ENCODE data around the gene CS. TPM values are rescaled to one million over a fixed set of nuclear protein-coding genes. Genes with fewer than 3 reads are reported as not detected.

CS gene
- polyA plus RNA-seq, 1 of the 3 experiments (the other 2 are of a cell fraction): 121 TPM

- no peak for TF ChIP-seq ZBTB33 (IDR thresholded peaks at IDR 0.05; ENCODE audit: borderline replicate concordance, low read depth)
- TF ChIP-seq SMC3 (IDR thresholded peaks at IDR 0.05; ENCODE audit: low read depth, low read length): no peak
- TF ChIP-seq RXRA (IDR thresholded peaks at IDR 0.05; ENCODE audit: borderline replicate concordance, low read depth): no peak
- no peak for TF ChIP-seq GABPA (IDR thresholded peaks at IDR 0.05; ENCODE audit: low read depth)
- no peak for TF ChIP-seq TAF1 (IDR thresholded peaks at IDR 0.05; ENCODE audit: borderline replicate concordance, low read depth, low read length)
- TF ChIP-seq NFIC (IDR thresholded peaks at IDR 0.05; ENCODE audit: borderline replicate concordance): no peak
- no peak for TF ChIP-seq ELF1 (IDR thresholded peaks at IDR 0.05)
- no peak for TF ChIP-seq EZH2phosphoT487 (IDR thresholded peaks at IDR 0.05; ENCODE audit: borderline replicate concordance, low read depth)
- no peak for TF ChIP-seq POLR2AphosphoS5 (IDR thresholded peaks at IDR 0.05; ENCODE audit: low read depth, low read length)
- no peak for TF ChIP-seq USF2 (IDR thresholded peaks at IDR 0.05; ENCODE audit: borderline replicate concordance, low read depth, low read length)
- no peak for TF ChIP-seq FOXJ3 (CRISPR knock-in tag; IDR thresholded peaks at IDR 0.05)
- TF ChIP-seq TCF12 (IDR thresholded peaks at IDR 0.05): no peak
- TF ChIP-seq FOXM1 (IDR thresholded peaks at IDR 0.05; ENCODE audit: low read depth): no peak
- no peak for TF ChIP-seq USF1 (IDR thresholded peaks at IDR 0.05; ENCODE audit: borderline replicate concordance, low read depth)
- no peak for TF ChIP-seq PBX3 (IDR thresholded peaks at IDR 0.05)
- no peak for TF ChIP-seq MAX (IDR thresholded peaks at IDR 0.05; ENCODE audit: low read depth)
- TF ChIP-seq IRF3 (IDR thresholded peaks at IDR 0.05; ENCODE audit: low read depth, low read length): no peak
- H3K4me3 ChIP-seq (ENCODE audit: low read depth in 2 of 2, low read length in 1 of 2): no peak overlapping the region
- H3K4me1 ChIP-seq (ENCODE audit: control insufficient read depth in 1 of 2, insufficient read depth in 2 of 2, low read depth in 1 of 2, low read length in 1 of 2): peaks cover 0 to 7% of the 10 kb centered on the region in 2 experiments; a peak in 1 of 4 replicates
- no peak overlapping the region for H3K27ac ChIP-seq (ENCODE audit: low read depth in 2 of 2, low read length in 1 of 2)
- H2AFZ ChIP-seq (ENCODE audit: low read depth): no peak overlapping the region
- peaks cover 0 to 1% of the 10 kb centered on the region in 2 experiments for H3K36me3 ChIP-seq (replicated peaks in 1 of 2; ENCODE audit: control insufficient read depth in 1 of 2, insufficient read depth in 2 of 2, low read length in 1 of 2)
- no peaks in the 10 kb centered on the region for H3K9me3 ChIP-seq
- ChIA-PET CTCF (interaction anchor here (1.3 to 1.7 kb wide), 3 partner anchors 9 to 42 kb away, joined by 6 to 7 read pairs (median 6); partner anchors contain the start of genes ANKRD52, RNF41 and SMARCC2), POLR2A (interaction anchor here (1.6 kb wide), 1 partner anchor 9 kb away, joined by 5 read pairs; the partner anchor contains the start of gene RNF41)
- no peaks in the 10 kb centered on the region for H3K9me2 ChIP-seq
- no peaks in the 10 kb centered on the region for H3K27me3 ChIP-seq (ENCODE audit: insufficient read depth)
- peaks cover 14% of the 10 kb centered on the region for H3F3A ChIP-seq (replicated peaks; ENCODE audit: insufficient read depth)
- no peaks in the 10 kb centered on the region for H3K79me2 ChIP-seq (ENCODE audit: insufficient read depth)
- no peak overlapping the region for H3K9ac ChIP-seq
- no CpG with 5 or more reads among the region's 11 CpGs for WGBS (ENCODE audit: low lambda C conversion rate)
- H4K20me1 ChIP-seq (ENCODE audit: insufficient read depth): no peaks in the 10 kb centered on the region
- no peak for DNase-seq
- no peak overlapping the region for H3K4me2 ChIP-seq
These were observed 68.9 kb downstream of the CS start for GRCh38 chr12:56231184-56231582.

Measured in SK-N-SH (cell line).